AG09319 (cell line): ENCODE results near the gene TEX101.
A peak's percentile ranks its signal among the peaks of the same experiment; 100 is the strongest.
"Not testable (repeated sequence)": the region's sequence is repeated elsewhere in the genome, so short reads cannot be mapped to it uniquely, and the experiment has no call there.

Source experiments
- DNase-seq: peaks from one replicate; pipeline ENCODE4 v3.0.0-alpha.2; 2010; ENCODE audit warnings: low read depth; ENCODE audit errors: extremely low read depth
- CTCF ChIP-seq: IDR thresholded peaks from 2 replicates; pipeline ENCODE4 v1.5.1; 2011; ENCODE audit warnings: low read depth, mild to moderate bottlenecking, inconsistent platforms, low read length, moderate library complexity

Gene TEX101

GRCh38 chr19:43430142-43430710, 15.5 kb downstream of the TEX101 start:
- DNase-seq = no peak
- TF ChIP-seq CTCF = peak; percentile 25

DNA sequence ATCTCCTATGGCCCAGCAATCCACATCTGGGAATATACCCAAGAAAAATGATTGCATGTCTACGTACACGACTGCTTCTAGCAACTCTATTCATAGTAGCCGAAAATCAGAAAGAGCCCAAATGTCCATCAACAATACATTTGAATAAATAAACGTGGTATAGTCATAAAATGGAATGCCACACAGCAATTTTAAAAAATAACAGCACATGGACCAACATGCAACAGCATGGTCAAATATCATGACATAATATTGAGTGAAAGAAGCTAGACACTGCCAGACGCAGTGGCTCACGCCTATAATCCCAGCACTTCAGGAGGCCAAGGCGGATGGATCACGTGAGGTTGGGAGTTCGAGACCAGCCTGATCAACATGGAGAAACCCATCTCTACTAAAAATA, 16.3 kb downstream of the TEX101 start:
- no peak for TF ChIP-seq CTCF
- no peak for DNase-seq

GRCh38 chr19:43433358-43433673, 18.6 kb downstream of the TEX101 start:
- no peak for TF ChIP-seq CTCF
- no peak for DNase-seq

DNA sequence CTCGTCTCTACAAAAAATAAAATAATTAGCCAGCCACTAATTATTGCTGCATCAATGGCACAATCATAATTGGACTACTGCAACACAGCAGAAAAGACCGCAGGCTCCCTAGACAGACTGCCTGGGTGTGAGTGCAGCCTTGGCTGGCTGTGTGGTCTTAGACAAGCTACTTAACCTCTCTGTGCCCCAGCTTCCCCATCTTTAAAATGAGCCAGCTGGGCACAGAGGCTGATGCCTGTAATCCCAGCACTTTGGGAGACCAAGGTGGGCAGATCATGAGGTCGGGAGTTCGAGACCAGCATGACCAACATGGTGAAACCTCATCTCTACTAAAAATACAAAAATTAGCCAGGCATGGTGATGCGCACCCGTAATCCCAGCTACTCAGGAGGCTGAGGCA, 19.0 kb downstream of the TEX101 start:
- no peak for TF ChIP-seq CTCF

DNA sequence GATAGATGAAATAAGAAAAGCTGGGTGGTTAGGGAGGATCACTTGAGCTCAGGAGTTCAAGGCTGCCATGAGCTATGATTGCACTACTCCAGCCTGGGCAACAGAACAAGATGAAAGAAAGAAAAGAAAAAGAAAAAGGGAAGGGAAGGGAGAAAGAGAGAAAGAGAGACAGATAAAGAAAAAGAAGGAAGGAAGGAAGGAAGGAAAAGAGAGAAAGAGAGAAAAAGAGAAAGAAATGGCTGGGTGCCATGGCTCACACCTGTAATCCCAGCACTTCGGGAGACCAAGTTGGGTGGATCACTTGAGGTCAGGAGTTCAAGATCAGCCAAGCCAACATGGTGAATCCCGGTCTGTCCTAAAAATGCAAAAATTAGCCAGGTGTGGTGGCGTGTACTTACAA, 21.1 kb downstream of the TEX101 start:
- no peak for TF ChIP-seq CTCF
- DNase-seq = no peak

More for the DNA sequence above, 19.0 kb downstream of the TEX101 start:
- no peak for DNase-seq

GRCh38 chr19:43437284-43437683, 22.6 kb downstream of the TEX101 start:
- DNase-seq = not testable (repeated sequence)

GRCh38 chr19:43437712-43438111, 23.0 kb downstream of the TEX101 start:
- DNase-seq = no peak
- no peak for TF ChIP-seq CTCF

- DNase-seq = peak; percentile 95
- TF ChIP-seq CTCF = no peak
Measured at GRCh38 chr19:43438291-43439031, 23.8 kb downstream of the TEX101 start.
